ENCODE measurements around the gene VWA5A.
A peak's percentile ranks its signal among the peaks of the same experiment; 100 is the strongest.
"Not testable (repeated sequence)": the region's sequence is repeated elsewhere in the genome, so short reads cannot be mapped to it uniquely, and the experiment has no call there.

The VWA5A gene

GRCh38 chr11:124096364-124096763 lies 18.9 kb upstream of the VWA5A start:
- DNase-seq: no peak

DNA sequence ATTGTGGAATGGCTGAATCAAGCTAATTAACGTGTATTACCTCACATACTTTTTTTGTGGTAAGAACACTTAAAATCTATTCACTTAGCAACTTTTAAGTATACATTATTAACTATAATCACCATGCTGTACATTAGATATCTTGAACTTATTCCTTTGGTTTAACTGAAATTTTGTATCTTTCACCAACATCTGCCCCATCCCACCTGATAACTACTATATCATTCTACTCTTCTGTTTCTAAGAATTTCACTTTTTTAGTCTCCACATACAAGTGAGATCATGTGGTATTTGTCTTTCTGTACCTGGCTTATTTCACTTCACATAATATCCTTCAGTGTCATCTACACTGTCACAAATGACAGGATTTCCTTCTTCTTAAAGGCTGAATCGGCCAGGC lies 17.1 kb upstream of the VWA5A start:
- no peak for DNase-seq

DNA sequence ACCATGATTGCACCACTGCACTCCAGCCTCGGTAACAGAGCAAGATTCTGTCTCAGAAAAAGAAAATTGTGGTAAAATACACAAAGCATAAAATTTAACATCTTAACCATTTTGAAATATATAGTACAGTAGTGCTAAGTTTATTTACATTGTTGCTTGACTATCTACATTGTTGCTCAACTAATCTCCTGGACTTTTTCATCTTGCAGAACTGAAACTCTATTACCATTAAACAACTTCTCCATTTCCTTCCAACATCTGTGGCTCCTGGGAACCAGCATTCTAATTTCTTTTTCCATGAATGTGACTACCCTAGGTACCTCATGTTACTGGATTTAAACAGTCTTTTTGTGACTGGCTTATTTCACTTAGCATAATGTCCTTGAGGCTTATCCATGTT lies 13.5 kb upstream of the VWA5A start:
- no peak for DNase-seq

- DNase-seq: peak; percentile 38
Observed at GRCh38 chr11:124108156-124108555, 7.1 kb upstream of the VWA5A start.

DNA sequence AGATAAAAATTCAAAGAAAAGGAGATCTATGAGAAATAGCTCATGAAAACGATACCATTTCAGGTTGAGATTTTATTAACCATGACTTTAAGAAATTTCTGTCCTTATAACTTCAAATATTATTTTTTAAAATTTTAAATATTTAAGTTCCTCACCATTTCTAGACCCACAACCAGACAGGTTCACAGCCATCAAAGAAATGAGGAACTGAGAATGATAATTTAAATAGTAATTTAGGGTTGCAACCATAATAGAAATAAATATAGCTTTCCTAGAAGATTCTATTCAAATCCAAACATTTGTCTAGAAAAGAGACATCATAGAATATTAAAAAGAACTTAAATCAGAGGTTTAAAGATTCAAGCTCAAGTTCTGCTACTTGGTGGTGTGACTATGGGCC lies 5.9 kb upstream of the VWA5A start:
- no peak for DNase-seq

- no peak for DNase-seq
Observed at GRCh38 chr11:124110201-124110600, 5.0 kb upstream of the VWA5A start.

- no peak for DNase-seq
Observed at GRCh38 chr11:124113890-124114289, 1.4 kb upstream of the VWA5A start.

- no peak for DNase-seq
Observed at GRCh38 chr11:124115782-124116616, 749 bp downstream of the VWA5A start.

DNA sequence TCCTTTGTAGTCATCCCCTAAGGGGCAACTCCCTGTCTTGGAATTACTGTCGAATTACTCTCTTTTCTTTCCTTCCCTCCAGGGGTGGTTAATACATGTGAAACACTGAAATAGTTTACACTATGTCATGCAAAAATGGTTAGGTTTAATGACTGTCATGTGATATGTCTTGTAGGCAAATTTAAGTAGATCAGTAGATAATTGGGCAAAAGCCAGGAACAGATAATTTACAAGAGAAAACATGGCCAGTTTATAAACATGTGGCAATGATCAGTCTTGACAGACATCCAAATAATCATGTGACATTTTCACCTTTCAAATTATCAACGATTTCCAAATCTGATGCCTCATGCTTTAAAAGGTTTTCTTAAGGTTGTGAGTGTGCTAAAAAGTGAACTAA lies 3.9 kb downstream of the VWA5A start:
- no peak for DNase-seq

DNA sequence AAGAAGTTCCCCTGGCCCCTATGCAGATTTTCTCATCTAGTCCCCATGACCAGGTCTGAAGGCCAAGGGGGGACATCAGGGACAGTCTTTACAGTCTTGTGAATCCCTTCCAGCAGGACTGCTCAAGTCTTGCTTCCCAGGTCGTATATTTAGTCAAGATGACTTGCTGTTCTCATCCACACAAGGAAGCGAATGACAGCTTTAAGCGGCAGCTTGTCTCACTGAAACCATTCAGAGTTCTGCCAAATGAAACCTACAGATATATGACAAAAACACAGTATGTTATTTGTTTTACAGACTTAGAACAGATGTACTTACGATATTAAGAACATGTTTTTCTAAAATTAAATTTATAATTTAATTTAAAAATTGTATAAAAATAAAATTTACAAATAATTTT lies 5.6 kb downstream of the VWA5A start:
- no peak for DNase-seq

DNA sequence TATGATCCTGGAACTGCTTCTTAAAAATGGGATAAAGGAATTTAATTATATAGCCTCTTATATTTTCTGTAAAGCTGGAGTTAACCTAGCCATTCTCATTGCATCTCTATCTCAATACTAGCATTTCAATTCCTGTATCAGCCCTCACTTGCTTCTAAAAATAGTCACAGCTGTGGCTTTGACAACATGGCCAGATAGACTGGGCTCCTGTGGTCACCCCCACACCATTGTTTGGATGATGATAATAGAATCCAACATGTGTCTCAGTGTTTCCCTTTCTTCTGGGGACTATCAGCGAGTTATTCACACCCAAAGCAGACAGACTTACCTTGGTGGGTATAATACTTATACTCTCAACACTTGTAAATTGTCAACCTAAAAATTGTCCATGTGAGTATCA lies 6.9 kb downstream of the VWA5A start:
- DNase-seq: no peak

GRCh38 chr11:124123622-124124021 lies 8.4 kb downstream of the VWA5A start:
- peak; percentile 4 for DNase-seq

- not testable (repeated sequence) for DNase-seq
Observed at GRCh38 chr11:124127134-124127533, 11.9 kb downstream of the VWA5A start.

GRCh38 chr11:124143034-124143433 lies 27.8 kb downstream of the VWA5A start:
- no peak for DNase-seq

DNA sequence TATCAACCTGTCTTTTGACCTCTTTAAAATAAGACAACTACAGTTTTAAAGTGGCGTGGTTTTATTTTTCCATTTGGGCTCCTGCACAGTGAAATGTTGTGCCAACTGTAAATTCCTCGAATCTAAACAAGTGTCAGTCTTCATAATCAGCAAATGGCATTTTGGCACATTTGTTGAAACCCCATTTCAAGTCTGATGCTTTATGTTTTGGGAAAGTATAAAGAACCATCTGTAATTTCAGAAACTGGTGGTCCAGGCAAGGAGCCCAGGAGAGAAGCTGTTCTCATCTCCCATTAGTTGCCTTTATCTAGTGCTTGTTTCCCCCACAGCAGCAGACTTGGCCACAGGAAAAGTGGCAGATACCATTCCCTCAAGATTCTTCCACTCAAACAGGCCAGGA lies 32.7 kb downstream of the VWA5A start:
- no peak for DNase-seq

GRCh38 chr11:124150684-124151083 lies 35.4 kb downstream of the VWA5A start:
- no peak for DNase-seq

- no peak for DNase-seq
Observed at GRCh38 chr11:124152770-124153407, 37.6 kb downstream of the VWA5A start.

DNA sequence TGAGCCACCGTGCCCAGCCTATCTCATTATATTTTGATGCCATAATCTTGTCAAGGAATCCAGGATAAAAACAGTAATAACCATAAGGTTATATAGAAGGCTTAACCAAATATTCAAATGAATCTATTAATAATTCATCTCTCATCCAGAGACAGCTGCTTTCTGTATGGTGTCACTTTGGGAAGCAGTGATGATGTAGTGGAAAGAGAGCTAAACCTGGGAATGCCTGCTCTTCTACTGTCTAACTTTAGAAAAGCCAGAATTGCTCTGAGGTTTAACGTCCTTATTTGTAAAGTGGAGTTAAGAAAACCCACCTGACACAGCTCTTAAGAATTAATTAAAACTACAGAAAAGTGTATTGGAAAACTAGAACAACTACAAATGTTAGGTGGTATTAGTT lies 38.6 kb downstream of the VWA5A start:
- DNase-seq: no peak

DNA sequence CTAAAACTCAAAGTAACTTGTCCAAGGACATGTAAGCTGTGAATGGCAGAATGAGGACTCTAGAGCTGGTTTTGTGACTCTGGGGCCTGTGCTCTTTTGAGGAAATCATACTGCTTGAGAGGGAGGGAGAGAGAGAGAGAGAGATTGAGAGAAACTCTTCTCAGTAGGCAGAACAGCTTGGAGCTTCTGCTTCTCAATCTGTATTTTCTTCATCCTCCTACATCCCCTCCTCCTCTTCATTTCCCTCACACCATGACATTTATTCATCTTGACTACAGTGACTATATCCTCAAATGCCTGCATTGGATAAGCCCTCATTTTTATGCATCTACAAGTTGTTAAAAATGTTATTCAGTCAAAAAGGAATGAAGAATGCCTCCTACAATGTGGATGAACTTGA lies 44.2 kb downstream of the VWA5A start:
- no peak for DNase-seq

DNA sequence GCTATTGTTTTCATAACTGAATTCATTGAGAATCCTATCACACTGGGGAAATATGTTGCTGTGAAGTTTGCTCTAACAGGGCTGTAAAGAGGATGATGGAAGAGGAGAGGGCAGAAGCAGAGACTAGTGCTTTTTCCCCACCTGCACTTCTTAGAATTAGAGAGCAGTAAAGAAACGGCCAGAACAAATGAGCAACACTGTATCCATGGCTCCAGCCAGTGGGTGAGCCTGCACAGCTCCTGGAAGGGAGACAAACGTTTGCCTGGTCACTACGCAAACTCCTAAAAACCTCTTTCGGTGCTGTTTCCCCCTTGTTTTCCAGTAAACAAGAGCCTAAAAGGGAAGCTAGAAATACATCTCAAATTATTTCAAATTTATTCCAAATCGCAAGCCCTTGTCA lies 45.7 kb downstream of the VWA5A start:
- DNase-seq: no peak

DNA sequence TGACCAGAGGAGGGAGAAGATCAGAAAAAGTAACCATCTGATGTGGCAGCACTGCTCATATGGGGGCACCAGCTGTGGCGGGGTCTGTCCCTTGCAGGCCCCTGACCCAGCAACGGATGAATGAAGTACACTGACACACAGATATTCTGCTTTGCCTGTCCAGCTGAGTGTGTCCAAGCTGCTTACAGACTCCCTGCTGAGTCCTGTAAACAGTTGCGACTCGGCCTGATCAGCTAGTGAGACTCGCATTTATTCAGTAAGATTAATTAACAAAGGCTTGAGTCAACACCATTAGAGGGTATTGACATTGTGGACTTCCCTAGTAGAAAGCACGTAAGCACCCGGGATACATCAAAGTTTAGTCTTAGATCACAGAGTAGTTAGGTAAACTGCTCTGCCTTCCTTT lies 52.6 kb downstream of the VWA5A start:
- DNase-seq: peak; percentile 84

GRCh38 chr11:124168796-124169195 lies 53.5 kb downstream of the VWA5A start:
- no peak for DNase-seq

DNA sequence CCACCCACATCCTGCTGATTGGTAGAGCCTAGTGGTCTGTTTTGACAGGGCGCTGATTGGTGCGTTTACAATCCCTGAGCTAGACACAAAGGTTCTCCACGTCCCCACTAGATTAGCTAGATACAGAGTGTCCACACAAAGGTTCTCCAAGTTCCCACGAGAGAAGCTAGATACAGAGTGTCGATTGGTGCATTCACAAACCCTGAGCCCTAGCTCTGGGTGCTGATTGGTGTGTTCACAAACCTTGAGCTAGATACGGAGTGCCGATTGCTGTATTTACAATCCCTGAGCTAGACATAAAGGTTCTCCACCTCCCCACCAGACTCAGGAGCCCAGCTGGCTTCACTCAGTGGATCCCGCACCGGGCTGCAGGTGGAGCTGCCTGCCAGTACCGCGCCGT lies 55.1 kb downstream of the VWA5A start:
- DNase-seq: not testable (repeated sequence)

- no peak for DNase-seq
Observed at GRCh38 chr11:124170801-124171586, 55.7 kb downstream of the VWA5A start.

Data from NCI-H1417 treated with DMSO at 0.1 percent for 48 hours (cell line).